Kidney epithelial cell (primary cell): ENCODE results near the gene NMBR. TPM values are rescaled to one million over a fixed set of nuclear protein-coding genes. Genes with fewer than 3 reads are reported as not detected.

Experiments used
- DNase-seq: peaks from one replicate; pipeline ENCODE4 v3.0.0-alpha.2; 2010; ENCODE audit warnings: low read depth
- H3K27me3 ChIP-seq: 2 replicates; pipeline ENCODE4 v1.6.0; 2011; ENCODE audit warnings: low read length; ENCODE audit not compliant: control insufficient read depth, insufficient read depth
- H3K36me3 ChIP-seq: 2 replicates; pipeline ENCODE4 v1.5.1; 2011; ENCODE audit warnings: low read length; ENCODE audit not compliant: control insufficient read depth, insufficient read depth
- H3K4me3 ChIP-seq: 2 replicates; pipeline ENCODE4 v1.5.1; 2011; ENCODE audit warnings: low read depth, mild to moderate bottlenecking, control low read depth, low read length
- CTCF ChIP-seq: IDR thresholded peaks from 2 replicates; pipeline ENCODE4 v1.5.1; 2011; ENCODE audit warnings: mild to moderate bottlenecking, moderate library complexity, low read length, control low read depth, inconsistent platforms; ENCODE audit not compliant: insufficient read depth, poor library complexity, severe bottlenecking
- total RNA-seq: library from RNA; depleted of rRNA; stranded (reverse); fragments of >200 nt; gene quantifications from 2 replicates; pipeline ENCODE4 v1.2.3, GENCODE V29; 2015

NMBR gene
- total RNA-seq, 1 donor from 2014 or later: not detected

- DNase-seq: peak; percentile 45
- peaks cover 9% of the 10 kb centered on the region for H3K27me3 ChIP-seq
- H3K36me3 ChIP-seq: no peaks in the 10 kb centered on the region
- TF ChIP-seq CTCF: no peak
- no peak overlapping the region for H3K4me3 ChIP-seq
Observed at GRCh38 chr6:142088858-142089216, 58.1 kb downstream of the NMBR start.

GRCh38 chr6:142087950-142088857 lies 58.7 kb downstream of the NMBR start:
- no peak for DNase-seq
- H3K27me3 ChIP-seq: peaks cover 9% of the 10 kb centered on the region
- H3K4me3 ChIP-seq: no peak overlapping the region
- TF ChIP-seq CTCF: no peak
- H3K36me3 ChIP-seq: no peaks in the 10 kb centered on the region

- no peak overlapping the region for H3K4me3 ChIP-seq
- DNase-seq: no peak
- no peaks in the 10 kb centered on the region for H3K36me3 ChIP-seq
- H3K27me3 ChIP-seq: no peaks in the 10 kb centered on the region
- TF ChIP-seq CTCF: no peak
Observed at GRCh38 chr6:142079130-142079529, 67.8 kb downstream of the NMBR start.

GRCh38 chr6:142075516-142076101 lies 71.3 kb downstream of the NMBR start:
- no peak overlapping the region for H3K4me3 ChIP-seq
- no peaks in the 10 kb centered on the region for H3K36me3 ChIP-seq
- H3K27me3 ChIP-seq: no peaks in the 10 kb centered on the region
- DNase-seq: no peak
- no peak for TF ChIP-seq CTCF

GRCh38 chr6:142074516-142074915 lies 72.4 kb downstream of the NMBR start:
- H3K36me3 ChIP-seq: no peaks in the 10 kb centered on the region
- H3K27me3 ChIP-seq: no peaks in the 10 kb centered on the region
- H3K4me3 ChIP-seq: no peak overlapping the region
- no peak for DNase-seq
- no peak for TF ChIP-seq CTCF
